Loucy (cell line): Measurements from ENCODE around the gene UNC5B.

Experiments
- CTCF ChIP-seq: fragments of 200-600 bp; sonication (generic); conservative IDR thresholded peaks from 2 replicates; pipeline ENCODE4 v1.5.1; 2014; ENCODE audit warnings: mild to moderate bottlenecking, antibody characterized with exemption, low read length
- EZH2phosphoT487 ChIP-seq: fragments of 200-600 bp; IDR thresholded peaks from 2 replicates; pipeline ENCODE4 v1.6.1; 2018; ENCODE audit warnings: antibody characterized with exemption, mild to moderate bottlenecking, moderate library complexity, borderline replicate concordance

- TF ChIP-seq CTCF (no peak), EZH2phosphoT487 (no peak)
Measured at GRCh38 chr10:71253981-71254818, 41.8 kb downstream of the UNC5B start.
